Dendritic cell treated with granulocyte-macrophage colony-stimulating factor and Interleukin-4, amounts not matched to agents 40 ng/mL and 50 ng/mL, for 4 days (primary cell): ENCODE data around the gene PLEKHG2.

ENCODE experiments used
- H3K27ac Mint-ChIP-seq: one replicate; pipeline ENCODE4 v1.8.0; 2022; ENCODE audit warnings: mild to moderate bottlenecking, mixed read lengths
- H3K27me3 Mint-ChIP-seq: one replicate; pipeline ENCODE4 v1.8.0; 2022; ENCODE audit warnings: mild to moderate bottlenecking, mixed read lengths
- H3K36me3 Mint-ChIP-seq: one replicate; pipeline ENCODE4 v1.8.0; 2022; ENCODE audit warnings: low read depth, mixed read lengths
- H3K4me1 Mint-ChIP-seq: one replicate; pipeline ENCODE4 v1.8.0; 2022; ENCODE audit warnings: low read depth, mixed read lengths
- H3K4me3 Mint-ChIP-seq: one replicate; pipeline ENCODE4 v1.8.0; 2022; ENCODE audit warnings: mild to moderate bottlenecking, moderate library complexity, mixed read lengths
- H3K9me3 Mint-ChIP-seq: one replicate; pipeline ENCODE4 v1.8.0; 2022; ENCODE audit warnings: mixed read lengths
- intact Hi-C: fragments of 100-400 bp; cut with micrococcal nuclease; formaldehyde crosslinking; loops from one replicate; pipeline ENCODE4 v1.15.0; 2022

Gene PLEKHG2

DNA sequence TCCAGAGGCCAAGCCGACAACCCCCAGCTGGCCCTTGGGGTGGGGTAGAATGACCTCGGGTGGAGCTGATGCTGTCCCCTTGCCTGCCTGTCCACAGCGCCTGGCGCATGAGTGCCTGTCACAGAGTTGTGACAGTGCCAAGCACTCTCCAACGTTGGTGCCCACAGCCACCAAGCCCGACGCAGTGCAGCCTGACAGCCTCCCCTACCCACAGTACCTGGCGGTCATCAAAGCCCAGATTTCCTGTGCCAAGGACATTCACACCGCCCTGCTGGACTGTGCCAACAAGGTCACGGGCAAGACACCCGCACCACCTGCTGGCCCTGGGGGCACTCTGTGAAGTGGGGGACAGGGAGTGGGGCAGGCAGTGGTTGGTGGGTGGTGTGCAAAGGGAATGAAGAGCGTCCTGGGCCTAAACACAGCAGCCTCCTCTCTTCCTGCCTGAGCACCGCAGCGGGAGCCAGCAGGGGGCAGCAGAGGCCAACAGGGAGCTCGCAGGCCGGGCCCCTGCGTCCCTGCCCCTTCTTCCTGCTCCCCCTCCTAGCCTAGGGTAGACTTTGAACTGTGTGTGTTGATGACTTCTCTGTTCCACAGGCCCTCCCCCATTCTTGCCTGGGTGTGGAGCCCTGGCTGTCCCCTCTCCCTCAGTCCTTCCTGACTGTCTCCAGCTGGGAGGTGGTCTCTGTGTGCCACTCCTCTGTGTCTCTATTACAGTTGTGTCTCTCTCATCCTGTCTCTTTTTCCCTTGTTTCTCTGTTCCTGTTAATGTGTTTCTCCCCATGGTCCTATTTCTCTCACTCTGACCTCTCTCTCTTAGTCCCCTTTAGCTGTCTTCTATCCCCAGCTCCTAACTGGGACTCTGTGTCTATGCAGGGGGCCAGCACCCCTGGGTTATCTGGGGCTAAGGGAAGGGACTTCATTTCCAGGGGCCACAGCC lies 14.8 kb upstream of the PLEKHG2 start:
- Mint-ChIP-seq H3K27ac (peak overlapping the region; percentile 99), H3K4me1 (peaks cover 80% of the 10 kb centered on the region), H3K36me3 (peaks cover 58% of the 10 kb centered on the region), H3K4me3 (peak overlapping the region; percentile 60), H3K27me3 (no peaks in the 10 kb centered on the region), H3K9me3 (no peaks in the 10 kb centered on the region)
- intact Hi-C loops, result loop anchor here (1.0 to 2.0 kb wide), 3 partner anchors 9 to 33 kb away; partner anchors contain the start of genes PLEKHG2 and ZFP36

GRCh38 chr19:39398297-39398864 lies 14.1 kb upstream of the PLEKHG2 start:
- no peaks in the 10 kb centered on the region for H3K9me3 Mint-ChIP-seq

GRCh38 chr19:39399668-39400050 lies 12.8 kb upstream of the PLEKHG2 start:
- H3K36me3 Mint-ChIP-seq, result peaks cover 45% of the 10 kb centered on the region
- H3K4me1 Mint-ChIP-seq, result peaks cover 86% of the 10 kb centered on the region
- peak overlapping the region; percentile 35 for H3K4me3 Mint-ChIP-seq
- no peaks in the 10 kb centered on the region for H3K27me3 Mint-ChIP-seq
- H3K9me3 Mint-ChIP-seq, result no peaks in the 10 kb centered on the region
- intact Hi-C loops, result loop anchor here (2.0 kb wide), 1 partner anchor 31 kb away; no protein-coding TSS in a partner anchor
- peak overlapping the region; percentile 99 for H3K27ac Mint-ChIP-seq

More at GRCh38 chr19:39398297-39398864, 14.1 kb upstream of the PLEKHG2 start:
- Mint-ChIP-seq H3K4me3 (peak overlapping the region; percentile 60), H3K27me3 (no peaks in the 10 kb centered on the region), H3K4me1 (peaks cover 85% of the 10 kb centered on the region), H3K36me3 (peaks cover 56% of the 10 kb centered on the region), H3K27ac (peak overlapping the region; percentile 99)
- intact Hi-C loops, result loop anchor here (1.0 to 2.0 kb wide), 3 partner anchors 8 to 32 kb away; partner anchors contain the start of genes PLEKHG2 and ZFP36

- intact Hi-C loops, result no loop called here
- H3K27me3 Mint-ChIP-seq, result no peaks in the 10 kb centered on the region
These were observed 12.4 kb upstream of the PLEKHG2 start for GRCh38 chr19:39400061-39400460.

GRCh38 chr19:39401070-39401548 lies 11.4 kb upstream of the PLEKHG2 start:
- Mint-ChIP-seq H3K27ac (peak overlapping the region; percentile 98), H3K27me3 (no peaks in the 10 kb centered on the region), H3K4me3 (peak overlapping the region; percentile 17), H3K4me1 (peaks cover 88% of the 10 kb centered on the region), H3K36me3 (peaks cover 32% of the 10 kb centered on the region), H3K9me3 (no peaks in the 10 kb centered on the region)
- intact Hi-C loops, result no loop called here

More at GRCh38 chr19:39400061-39400460, 12.4 kb upstream of the PLEKHG2 start:
- Mint-ChIP-seq H3K4me1 (peaks cover 87% of the 10 kb centered on the region), H3K36me3 (peaks cover 41% of the 10 kb centered on the region), H3K9me3 (no peaks in the 10 kb centered on the region), H3K4me3 (no peak overlapping the region), H3K27ac (peak overlapping the region; percentile 99)

- H3K4me1 Mint-ChIP-seq, result peaks cover 92% of the 10 kb centered on the region
- H3K9me3 Mint-ChIP-seq, result no peaks in the 10 kb centered on the region
- H3K27ac Mint-ChIP-seq, result peak overlapping the region; percentile 98
- peaks cover 32% of the 10 kb centered on the region for H3K36me3 Mint-ChIP-seq
- no peaks in the 10 kb centered on the region for H3K27me3 Mint-ChIP-seq
- intact Hi-C loops, result no loop called here
- H3K4me3 Mint-ChIP-seq, result peak overlapping the region; percentile 86
These were observed 10.7 kb upstream of the PLEKHG2 start for GRCh38 chr19:39401549-39402345.

GRCh38 chr19:39402346-39403300 lies 9.8 kb upstream of the PLEKHG2 start:
- peak overlapping the region; percentile 86 for H3K4me3 Mint-ChIP-seq
- H3K9me3 Mint-ChIP-seq, result no peaks in the 10 kb centered on the region
- H3K4me1 Mint-ChIP-seq, result peaks cover 83% of the 10 kb centered on the region
- H3K27me3 Mint-ChIP-seq, result no peaks in the 10 kb centered on the region
- intact Hi-C loops, result no loop called here
- H3K27ac Mint-ChIP-seq, result peak overlapping the region; percentile 98
- peaks cover 35% of the 10 kb centered on the region for H3K36me3 Mint-ChIP-seq

DNA sequence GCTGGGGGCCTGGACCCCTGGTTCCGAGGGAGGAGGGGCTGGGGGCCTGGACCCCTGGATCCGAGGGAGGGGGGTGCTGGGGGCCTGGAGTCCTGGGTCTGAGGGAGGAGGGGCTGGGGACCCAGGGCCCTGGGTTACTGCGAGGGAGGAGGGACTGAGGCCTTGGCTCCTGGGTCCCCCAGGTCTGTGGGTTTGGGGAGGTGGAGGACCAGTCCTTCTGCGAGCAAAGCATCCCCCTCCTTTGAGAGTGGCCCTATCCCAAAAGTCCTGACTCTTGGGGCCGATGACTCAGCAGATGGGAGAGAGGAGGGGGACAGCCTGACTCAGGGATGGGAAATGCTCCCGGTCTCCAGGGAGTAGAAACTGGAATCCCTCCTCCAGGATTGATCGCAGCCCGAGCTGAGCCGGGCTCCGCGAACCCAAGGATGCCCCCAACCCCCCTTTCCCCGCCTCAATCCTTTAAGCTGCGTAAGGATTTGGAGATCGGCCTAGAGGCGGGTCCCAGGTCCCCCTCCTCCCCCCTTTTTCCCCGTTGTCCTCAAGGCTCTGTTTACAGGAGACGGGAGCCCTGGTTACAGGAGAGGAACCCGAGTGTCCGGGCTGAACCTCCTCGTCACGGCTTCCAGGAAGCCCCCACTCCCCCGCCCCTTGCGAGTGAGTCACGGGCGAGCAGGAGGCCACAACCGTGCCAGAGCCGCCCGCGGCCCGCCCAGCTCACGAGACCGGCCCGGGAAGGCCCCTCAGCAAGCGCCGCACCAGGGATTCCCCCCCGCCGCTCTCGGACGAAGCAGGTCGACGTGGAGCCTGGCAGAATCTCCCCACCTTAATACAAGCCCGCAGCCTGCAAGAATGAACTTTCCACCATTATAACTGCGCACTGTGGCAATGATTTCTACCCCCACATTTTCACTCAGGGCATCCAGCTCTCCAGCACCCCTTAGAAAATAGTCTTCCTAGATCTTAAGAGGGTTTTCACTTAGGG lies 8.8 kb upstream of the PLEKHG2 start:
- intact Hi-C loops, result no loop called here
- Mint-ChIP-seq H3K27me3 (no peaks in the 10 kb centered on the region), H3K4me1 (peaks cover 73% of the 10 kb centered on the region), H3K36me3 (peaks cover 45% of the 10 kb centered on the region), H3K27ac (peak overlapping the region; percentile 98), H3K4me3 (peak overlapping the region; percentile 86), H3K9me3 (no peaks in the 10 kb centered on the region)

DNA sequence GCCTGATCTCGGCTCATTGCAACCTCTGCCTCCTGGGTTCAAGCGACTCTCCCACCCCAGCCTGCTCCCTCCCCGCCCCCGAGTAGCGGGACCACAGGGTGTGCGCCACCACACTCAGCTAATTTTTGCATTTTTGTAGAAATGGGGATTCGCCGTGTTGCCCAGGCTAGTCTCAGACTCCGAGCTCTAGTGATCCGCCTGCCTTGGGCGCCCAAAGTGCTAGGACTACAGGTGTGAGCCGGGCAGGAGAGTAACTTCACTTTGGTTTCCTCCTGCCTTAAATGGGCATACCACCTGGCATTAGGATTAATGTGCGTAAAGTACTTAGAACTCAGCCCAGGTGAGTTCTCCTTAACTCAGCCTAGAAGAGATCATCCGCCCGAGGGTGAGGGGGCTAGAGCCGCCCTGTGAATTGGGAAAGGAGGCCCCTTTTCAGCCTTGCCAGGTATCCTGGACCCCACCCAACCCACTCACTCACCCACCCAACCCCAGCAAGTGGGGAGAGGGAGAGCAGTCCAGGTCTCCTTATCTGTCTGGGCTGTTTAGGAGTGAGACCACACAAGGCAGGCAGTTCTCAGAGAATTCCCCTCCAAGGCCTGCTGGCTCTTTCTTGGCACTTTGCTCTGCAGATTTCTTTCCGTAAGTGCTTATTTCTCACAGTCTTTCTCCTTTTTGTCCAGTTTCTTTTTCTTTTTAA lies 7.1 kb upstream of the PLEKHG2 start:
- peaks cover 61% of the 10 kb centered on the region for H3K4me1 Mint-ChIP-seq
- H3K4me3 Mint-ChIP-seq, result peak overlapping the region; percentile 99
- H3K36me3 Mint-ChIP-seq, result peaks cover 52% of the 10 kb centered on the region
- H3K27ac Mint-ChIP-seq, result peak overlapping the region; percentile 98
- H3K27me3 Mint-ChIP-seq, result no peaks in the 10 kb centered on the region
- intact Hi-C loops, result no loop called here
- H3K9me3 Mint-ChIP-seq, result no peaks in the 10 kb centered on the region

- Mint-ChIP-seq H3K36me3 (peaks cover 59% of the 10 kb centered on the region), H3K27ac (peak overlapping the region; percentile 98), H3K4me3 (peak overlapping the region; percentile 99), H3K9me3 (no peaks in the 10 kb centered on the region), H3K4me1 (peaks cover 63% of the 10 kb centered on the region), H3K27me3 (no peaks in the 10 kb centered on the region)
- intact Hi-C loops, result loop anchor here (1.0 kb wide), 1 partner anchor 8 kb away; no protein-coding TSS in a partner anchor
These were observed 6.4 kb upstream of the PLEKHG2 start for GRCh38 chr19:39405958-39406655.
